DMS 273 (cell line): Measurements from ENCODE around the gene SLC35E1.

ENCODE experiments used
- DNase-seq: peaks from one replicate; lab custom pipeline; 2025; ENCODE audit not compliant: unreplicated experiment; lab: John Stamatoyannopoulos, UW

SLC35E1 gene

DNA sequence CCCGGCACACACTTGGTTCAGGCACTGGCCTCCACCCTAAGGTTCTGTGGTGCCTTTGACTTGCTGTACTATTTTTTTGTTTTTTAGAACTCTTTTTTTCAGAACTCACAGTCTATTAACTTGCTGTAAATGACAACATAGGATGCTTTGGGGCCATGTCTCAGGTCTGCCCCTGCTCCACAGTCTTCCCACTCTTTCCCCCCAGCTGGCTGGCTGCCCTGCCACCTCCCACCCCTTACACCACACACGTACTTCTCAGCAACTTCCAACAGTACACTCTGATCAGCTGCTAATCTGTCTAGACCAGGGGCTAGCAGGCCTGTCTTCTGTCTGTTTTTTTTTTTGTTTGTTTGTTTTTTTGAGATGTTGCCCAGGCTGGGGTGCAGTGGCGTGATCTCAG, 67.9 kb downstream of the SLC35E1 start:
- no peak for DNase-seq
